ENCODE data around the gene SPECC1.
"Not testable (repeated sequence)": the region's sequence is repeated elsewhere in the genome, so short reads cannot be mapped to it uniquely, and the experiment has no call there.

SPECC1 gene

GRCh38 chr17:20313306-20313705 lies 304.1 kb downstream of the SPECC1 start:
- DNase-seq (ENCODE audit: low read depth in 2 of 2), result no peak

GRCh38 chr17:20313891-20314290 lies 304.7 kb downstream of the SPECC1 start:
- DNase-seq (ENCODE audit: low read depth in 2 of 2), result no peak

- no peak for DNase-seq (ENCODE audit: low read depth in 2 of 2)
Observed at GRCh38 chr17:20314834-20315233, 305.7 kb downstream of the SPECC1 start.

GRCh38 chr17:20315311-20315710 lies 306.2 kb downstream of the SPECC1 start:
- DNase-seq (ENCODE audit: low read depth in 2 of 2), result no peak

- no peak for DNase-seq (ENCODE audit: low read depth in 2 of 2)
Observed at GRCh38 chr17:20315821-20316220, 306.7 kb downstream of the SPECC1 start.

- DNase-seq (ENCODE audit: low read depth in 2 of 2), result peak; percentile 38 to 51
Observed at GRCh38 chr17:20320535-20321229, 311.5 kb downstream of the SPECC1 start.

GRCh38 chr17:20321357-20321756 lies 312.2 kb downstream of the SPECC1 start:
- DNase-seq (ENCODE audit: low read depth in 2 of 2), result not testable (repeated sequence)

GRCh38 chr17:20327739-20328138 lies 318.6 kb downstream of the SPECC1 start:
- DNase-seq (ENCODE audit: low read depth in 2 of 2), result not testable (repeated sequence)

GRCh38 chr17:20351405-20351804 lies 342.2 kb downstream of the SPECC1 start:
- not testable (repeated sequence) for DNase-seq (ENCODE audit: low read depth in 2 of 2)

- DNase-seq (ENCODE audit: low read depth in 2 of 2), result not testable (repeated sequence)
Observed at GRCh38 chr17:20352567-20352966, 343.4 kb downstream of the SPECC1 start.

GRCh38 chr17:20363846-20364245 lies 354.7 kb downstream of the SPECC1 start:
- DNase-seq (ENCODE audit: low read depth in 2 of 2), result not testable (repeated sequence)

All from activated CD8-positive, alpha-beta memory T cell treated with anti-CD3 and anti-CD28 coated beads for 4 hours (primary cell).